Measurements from ENCODE around the gene LIMS2. TPM values are rescaled to one million over a fixed set of nuclear protein-coding genes. Genes with fewer than 3 reads are reported as not detected.

The LIMS2 gene
- total RNA-seq, 1 experiment from 2014 or later, result 9.0 TPM

- DNase-seq (ENCODE audit: low read depth in 1 of 2, low spot score in 2 of 2), result peak in 1 of 2 experiments; percentile 38
- Histone ChIP-seq H3K4me3 (peak overlapping the region; percentile 28), H3K27ac (no peak overlapping the region), H3K27me3 (replicated peaks) (no peaks in the 10 kb centered on the region), H3K36me3 (no peaks in the 10 kb centered on the region), H3K9me3 (replicated peaks) (peaks cover 5% of the 10 kb centered on the region; the same call in 1 of the 2 replicates), H3K4me1 (replicated peaks) (peaks cover 23% of the 10 kb centered on the region)
These were observed 20.5 kb upstream of the LIMS2 start for GRCh38 chr2:127695491-127696472.

- Histone ChIP-seq H3K27me3 (replicated peaks) (no peaks in the 10 kb centered on the region), H3K4me3 (no peak overlapping the region), H3K4me1 (replicated peaks) (peaks cover 17% of the 10 kb centered on the region), H3K27ac (no peak overlapping the region), H3K9me3 (replicated peaks) (peaks cover 7% of the 10 kb centered on the region; the same call in 1 of the 2 replicates), H3K36me3 (no peaks in the 10 kb centered on the region)
- no peak for DNase-seq (ENCODE audit: low read depth in 1 of 2, low spot score in 2 of 2)
These were observed 19.7 kb upstream of the LIMS2 start for GRCh38 chr2:127694986-127695385.

- Histone ChIP-seq H3K4me3 (no peak overlapping the region), H3K4me1 (replicated peaks) (peaks cover 7% of the 10 kb centered on the region), H3K27me3 (replicated peaks) (no peaks in the 10 kb centered on the region), H3K9me3 (replicated peaks) (peaks cover 12% of the 10 kb centered on the region), H3K27ac (no peak overlapping the region), H3K36me3 (no peaks in the 10 kb centered on the region)
- no peak for DNase-seq (ENCODE audit: low read depth in 1 of 2, low spot score in 2 of 2)
These were observed 15.4 kb upstream of the LIMS2 start for GRCh38 chr2:127690696-127691095.

DNA sequence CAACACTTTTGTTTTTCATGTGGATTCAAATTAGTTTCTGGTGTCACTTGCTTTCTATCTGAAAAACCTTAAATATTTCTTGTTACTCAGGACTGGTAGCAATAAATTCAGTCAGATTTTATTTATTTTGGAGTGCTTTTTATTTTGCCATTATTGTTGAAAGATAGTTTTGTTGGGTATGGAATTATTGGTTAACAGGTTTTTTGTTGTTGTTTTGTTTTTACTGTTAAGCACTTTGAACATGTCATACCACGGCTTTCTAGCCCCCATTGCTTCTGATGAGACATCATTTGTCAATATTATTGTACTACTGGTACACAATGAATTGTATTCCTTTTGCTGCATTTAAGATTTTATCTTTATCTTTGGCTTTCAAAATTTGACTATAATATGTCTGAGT lies 13.1 kb upstream of the LIMS2 start:
- Histone ChIP-seq H3K36me3 (no peaks in the 10 kb centered on the region), H3K4me3 (no peak overlapping the region), H3K9me3 (replicated peaks) (peaks cover 12% of the 10 kb centered on the region), H3K27ac (no peak overlapping the region), H3K4me1 (replicated peaks) (no peaks in the 10 kb centered on the region), H3K27me3 (replicated peaks) (no peaks in the 10 kb centered on the region)
- DNase-seq (ENCODE audit: low read depth in 1 of 2, low spot score in 2 of 2), result no peak

- Histone ChIP-seq H3K36me3 (no peaks in the 10 kb centered on the region), H3K9me3 (replicated peaks) (peaks cover 4% of the 10 kb centered on the region), H3K27ac (no peak overlapping the region), H3K4me3 (no peak overlapping the region), H3K4me1 (replicated peaks) (no peaks in the 10 kb centered on the region), H3K27me3 (replicated peaks) (no peaks in the 10 kb centered on the region)
- no peak for DNase-seq (ENCODE audit: low read depth in 1 of 2, low spot score in 2 of 2)
These were observed 10.2 kb upstream of the LIMS2 start for GRCh38 chr2:127685410-127686080.

DNA sequence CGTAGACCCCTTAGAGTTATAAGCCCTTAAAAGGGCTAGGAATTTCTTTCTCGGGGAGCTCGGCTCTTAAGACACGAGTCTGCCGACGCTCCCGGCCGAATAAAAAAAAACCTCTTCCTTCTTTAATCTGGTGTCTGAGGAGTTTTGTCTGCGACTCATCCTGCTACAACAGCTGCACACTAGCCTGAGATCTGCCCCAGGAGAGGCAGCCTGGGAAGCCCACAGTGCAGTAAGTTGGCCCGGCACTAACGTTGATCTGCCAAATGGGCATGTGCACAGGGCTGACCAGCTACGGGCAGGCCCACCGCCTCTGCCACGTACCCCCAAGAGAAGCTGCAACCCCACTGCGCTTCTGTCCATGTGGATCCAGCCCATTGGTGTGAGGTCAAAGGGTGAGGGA lies 8.4 kb upstream of the LIMS2 start:
- no peak overlapping the region for H3K4me3 ChIP-seq
- H3K27me3 ChIP-seq (replicated peaks), result no peaks in the 10 kb centered on the region
- no peak for DNase-seq (ENCODE audit: low read depth in 1 of 2, low spot score in 2 of 2)
- no peak overlapping the region for H3K27ac ChIP-seq
- H3K4me1 ChIP-seq (replicated peaks), result no peaks in the 10 kb centered on the region
- H3K36me3 ChIP-seq, result no peaks in the 10 kb centered on the region
- peaks cover 3% of the 10 kb centered on the region for H3K9me3 ChIP-seq (replicated peaks)

DNA sequence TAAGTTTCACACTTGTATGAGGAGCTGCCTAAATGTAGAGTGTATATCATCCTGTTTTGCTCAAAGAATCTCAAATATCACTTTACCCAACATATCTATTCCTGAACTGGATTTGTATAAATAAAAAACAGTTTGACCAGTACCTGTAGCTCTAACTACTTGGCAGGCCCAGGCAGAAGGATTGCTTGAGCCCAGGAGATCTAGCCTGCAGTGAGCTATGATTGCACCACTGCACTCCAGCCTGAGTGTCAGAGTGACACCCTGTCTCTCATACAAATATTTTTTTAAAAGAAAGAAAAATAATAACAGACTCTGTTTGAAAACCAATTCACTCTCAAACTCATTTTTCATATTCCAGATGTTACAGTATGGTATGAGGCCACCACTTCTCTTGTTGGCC lies 7.7 kb upstream of the LIMS2 start:
- no peaks in the 10 kb centered on the region for H3K36me3 ChIP-seq
- DNase-seq (ENCODE audit: low read depth in 1 of 2, low spot score in 2 of 2), result no peak
- H3K27ac ChIP-seq, result no peak overlapping the region
- no peaks in the 10 kb centered on the region for H3K27me3 ChIP-seq (replicated peaks)
- H3K9me3 ChIP-seq (replicated peaks), result no peaks in the 10 kb centered on the region
- no peaks in the 10 kb centered on the region for H3K4me1 ChIP-seq (replicated peaks)
- H3K4me3 ChIP-seq, result no peak overlapping the region

- no peaks in the 10 kb centered on the region for H3K9me3 ChIP-seq (replicated peaks)
- no peak overlapping the region for H3K27ac ChIP-seq
- no peak for DNase-seq (ENCODE audit: low read depth in 1 of 2, low spot score in 2 of 2)
- no peak overlapping the region for H3K4me3 ChIP-seq
- H3K36me3 ChIP-seq, result no peaks in the 10 kb centered on the region
- no peaks in the 10 kb centered on the region for H3K27me3 ChIP-seq (replicated peaks)
- no peaks in the 10 kb centered on the region for H3K4me1 ChIP-seq (replicated peaks)
These were observed 6.9 kb upstream of the LIMS2 start for GRCh38 chr2:127681976-127682857.

- H3K4me1 ChIP-seq (replicated peaks), result no peaks in the 10 kb centered on the region
- no peaks in the 10 kb centered on the region for H3K36me3 ChIP-seq
- H3K9me3 ChIP-seq (replicated peaks), result no peaks in the 10 kb centered on the region
- H3K27me3 ChIP-seq (replicated peaks), result no peaks in the 10 kb centered on the region
- DNase-seq (ENCODE audit: low read depth in 1 of 2, low spot score in 2 of 2), result no peak
- no peak overlapping the region for H3K27ac ChIP-seq
- H3K4me3 ChIP-seq, result no peak overlapping the region
These were observed 6.0 kb upstream of the LIMS2 start for GRCh38 chr2:127681288-127681804.

DNA sequence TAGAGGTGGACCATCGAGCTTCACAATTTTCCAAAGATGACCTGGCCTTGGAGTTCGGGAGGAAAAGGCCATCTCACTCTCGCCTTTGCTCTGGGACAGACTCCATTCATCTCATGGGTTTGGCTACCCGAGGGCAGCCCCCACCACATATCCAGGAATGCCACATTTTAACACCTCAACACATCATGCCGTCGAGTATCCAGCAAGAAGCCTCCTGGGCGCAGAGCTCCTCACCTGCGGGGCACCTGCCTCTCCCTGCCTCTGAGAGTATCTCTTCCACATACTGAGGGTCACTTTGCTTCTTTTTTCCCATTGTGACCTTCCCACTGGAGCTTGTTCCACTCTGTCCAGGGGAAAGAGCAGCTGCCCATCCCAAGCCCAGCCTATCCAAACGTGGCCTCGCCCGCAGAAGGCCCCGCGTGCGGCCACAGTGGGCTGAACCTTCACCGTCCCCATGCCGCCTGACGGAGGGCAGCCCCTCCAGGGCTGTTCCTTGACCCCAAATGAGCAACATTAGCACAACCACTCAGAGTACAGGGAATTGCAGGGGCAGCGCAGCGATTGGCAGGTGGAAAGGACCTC lies 5.5 kb upstream of the LIMS2 start:
- Histone ChIP-seq H3K9me3 (replicated peaks) (no peaks in the 10 kb centered on the region), H3K27ac (no peak overlapping the region), H3K4me1 (replicated peaks) (0 out of 2 replicates have a peak, but pooled peaks cover 3% of the 10 kb centered on the region), H3K27me3 (replicated peaks) (no peaks in the 10 kb centered on the region), H3K36me3 (no peaks in the 10 kb centered on the region), H3K4me3 (no peak overlapping the region)
- DNase-seq (ENCODE audit: low read depth in 1 of 2, low spot score in 2 of 2), result no peak

DNA sequence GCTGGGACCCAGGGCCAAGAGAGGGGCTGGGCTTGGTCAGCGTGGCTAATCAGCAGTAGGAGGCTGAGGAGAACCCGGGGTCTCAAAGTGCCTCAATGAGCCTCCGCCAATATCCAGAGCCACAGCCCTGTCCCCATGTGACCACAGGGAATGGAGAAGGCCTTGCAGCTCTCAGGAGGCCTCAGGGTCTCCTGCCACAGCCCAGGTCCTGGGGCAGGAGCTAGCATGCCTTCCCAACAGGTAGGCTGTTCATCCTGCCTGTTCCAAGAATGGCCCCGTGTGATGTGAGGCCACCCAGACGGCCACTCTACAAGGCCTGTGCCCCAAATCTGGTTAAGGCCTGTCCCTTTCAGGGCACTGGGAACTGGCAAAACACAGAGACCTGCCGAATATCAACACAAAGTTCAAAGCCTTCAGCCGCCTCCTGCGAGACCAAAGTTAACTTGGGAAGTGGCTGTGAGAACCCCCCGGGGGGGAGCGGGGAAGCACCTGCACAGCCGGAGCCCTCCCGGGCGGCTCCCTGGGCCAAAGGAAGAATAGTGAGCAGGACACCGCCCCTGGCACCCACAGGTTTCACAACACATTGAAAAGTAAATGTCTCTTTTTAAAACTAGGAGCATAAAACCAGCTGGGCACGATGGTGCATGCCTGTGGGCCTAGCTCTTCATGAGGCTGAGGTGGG lies 4.5 kb upstream of the LIMS2 start:
- H3K4me1 ChIP-seq (replicated peaks), result peaks cover 4% of the 10 kb centered on the region; the same call in 1 of the 2 replicates
- DNase-seq (ENCODE audit: low read depth in 1 of 2, low spot score in 2 of 2), result no peak
- no peaks in the 10 kb centered on the region for H3K27me3 ChIP-seq (replicated peaks)
- H3K9me3 ChIP-seq (replicated peaks), result no peaks in the 10 kb centered on the region
- no peaks in the 10 kb centered on the region; the same call in 1 of the 2 replicates for H3K36me3 ChIP-seq
- H3K4me3 ChIP-seq, result no peak overlapping the region
- H3K27ac ChIP-seq, result no peak overlapping the region

GRCh38 chr2:127678991-127679390 lies 3.7 kb upstream of the LIMS2 start:
- no peak overlapping the region for H3K4me3 ChIP-seq
- DNase-seq (ENCODE audit: low read depth in 1 of 2, low spot score in 2 of 2), result no peak
- no peak overlapping the region for H3K27ac ChIP-seq
- no peaks in the 10 kb centered on the region for H3K27me3 ChIP-seq (replicated peaks)
- H3K4me1 ChIP-seq (replicated peaks), result peaks cover 12% of the 10 kb centered on the region
- no peaks in the 10 kb centered on the region for H3K9me3 ChIP-seq (replicated peaks)
- H3K36me3 ChIP-seq, result no peaks in the 10 kb centered on the region; the same call in 1 of the 2 replicates
